Heart right ventricle (tissue), 16 donors: ENCODE results near the gene DPH2. TPM values are rescaled to one million over a fixed set of nuclear protein-coding genes. Genes with fewer than 3 reads are reported as not detected.
A peak's percentile ranks its signal among the peaks of the same experiment; 100 is the strongest.

Experiments
- ATAC-seq, 8 donors: fragments of 200-7000 bp; cut with Tn5 transposase; one replicate each; pipeline ENCODE4 v1.9.1; 2020; ENCODE audit warnings: mild to moderate bottlenecking in 8 of 8, moderate library complexity in 8 of 8, moderate number of reproducible peaks in 1 of 8
- DNase-seq, 2 donors: peaks; one replicate each; pipeline ENCODE4 v3.0.0-alpha.2; 2020
- H3K27ac ChIP-seq, 10 donors: fragments of 200-600 bp; sonication (generic) in 2 of 10; one replicate each; pipeline versions ENCODE4 v1.5.0 to v1.8.0; 2020 to 2022; ENCODE audit warnings: mild to moderate bottlenecking in 3 of 10
- H3K27me3 ChIP-seq, 7 donors: fragments of 200-600 bp; one replicate each; pipeline ENCODE4 v1.8.0; 2021 to 2022; ENCODE audit warnings: mild to moderate bottlenecking in 2 of 7
- H3K36me3 ChIP-seq, 9 donors: fragments of 200-600 bp; sonication (generic) in 1 of 9; one replicate each; pipeline versions ENCODE4 v1.5.0 to v1.8.0; 2020 to 2022; ENCODE audit warnings: mild to moderate bottlenecking in 2 of 9
- H3K4me1 ChIP-seq, 9 donors: fragments of 200-600 bp; sonication (generic) in 1 of 9; one replicate each; pipeline versions ENCODE4 v1.5.0 to v1.8.0; 2020 to 2022; ENCODE audit warnings: mild to moderate bottlenecking in 4 of 9
- H3K4me3 ChIP-seq, 10 donors: fragments of 200-600 bp; sonication (generic) in 2 of 10; one replicate each; pipeline versions ENCODE4 v1.5.0 to v1.8.0; 2020 to 2022; ENCODE audit warnings: mild to moderate bottlenecking in 7 of 10, moderate library complexity in 2 of 10
- H3K9me3 ChIP-seq, 11 donors: fragments of 200-600 bp in 10 of 11; sonication (generic) in 2 of 11; one replicate each; pipeline versions ENCODE4 v1.5.0 to v1.8.0; 2013 to 2022; ENCODE audit warnings: mild to moderate bottlenecking in 2 of 11, control low read depth in 1 of 11, moderate library complexity in 1 of 11
- WGBS, 2 donors: extraction: QIAGEN DNeasy Blood & Tissue Kit; methylation state at CpG; one replicate each; pipeline ENCODE4 v1.1.7; 2013; ENCODE audit warnings: inconsistent platforms in 1 of 2; 5-methylcytosine and 5-hydroxymethylcytosine counted together
- intact Hi-C, 10 donors: fragments of 100-400 bp; cut with DNase I; formaldehyde crosslinking; loops; one replicate each; pipeline versions ENCODE4 v1.11.1 to v1.14.2; 2022
- polyA plus RNA-seq, 2 donors: library from polyadenylated mRNA; stranded (reverse); fragments of 200-250 nt; gene quantifications; one replicate each; pipeline ENCODE4 v1.2.3, GENCODE V29; 2013
- total RNA-seq, 10 donors: library from RNA; stranded (reverse); fragmentation: NEBNext Ultra II Directional in 3 of 10; extraction: Animal tissue kit (Norgen Biotek cat#: 25700) in 3 of 10; gene quantifications; one replicate each; pipeline versions ENCODE4 v1.2.1 to v1.2.4, GENCODE V29; 2021 to 2023
- TF ChIP-seq, protein P1 (sequence below), 9 donors: fragments of 200-600 bp; sonication (generic) in 2 of 9; IDR thresholded peaks; one replicate each; pipeline versions ENCODE4 v1.5.0 to v1.8.0; 2021 to 2022; ENCODE audit warnings: antibody characterized with exemption in 9 of 9, mild to moderate bottlenecking in 5 of 9, moderate library complexity in 1 of 9
- donor health status: Arrhythmogenic right ventricular cardiomyopathy.
- donor health status: ischemic (EF 13 %, LVEDD 7.1; RV severe dilation, severe dysfunction).
- donor health status: healthy with polysubstance abuse.
- donor health status: DM: no; HTN: yes; CAD: no.
- donor health status: DM: no; HTN: no; CAD: no.
- donor health status: ischemic (EF 25% LVEDD 6.9; RV normal size, moderate dysfunction).
- donor health status: ischemic (EF 25% LVEDD 5.7; RV mildly dilated, moderate dysfunction).
- donor health status: healthy.
- donor health status: DM: yes; HTN: yes; CAD: no.
- donor health status: Ischemic cardiomyopathy.
- donor health status: ischemic (EF 35%, LVEDD 5.7; RV mildly dilated, moderate dysfunction).
- donor health status: nonischemic (EF 11% LVEDD 7.7; RV severe dilation, severe dysfunction).
- donor health status: DM: yes; HTN: yes; CAD: no.
- donor health status: PGD.
- donor health status: ischemic (EF 29% LVEDD 5.4; RV normal size, mild dysfunction).
- donor health status: nonischemic (EF 23%, LVEDD 6.1; RV moderate dilation, normal function).

The DPH2 gene
- total and polyA plus RNA-seq, 12 donors = 9.4 to 33.7 (median 14.3) TPM

DNA sequence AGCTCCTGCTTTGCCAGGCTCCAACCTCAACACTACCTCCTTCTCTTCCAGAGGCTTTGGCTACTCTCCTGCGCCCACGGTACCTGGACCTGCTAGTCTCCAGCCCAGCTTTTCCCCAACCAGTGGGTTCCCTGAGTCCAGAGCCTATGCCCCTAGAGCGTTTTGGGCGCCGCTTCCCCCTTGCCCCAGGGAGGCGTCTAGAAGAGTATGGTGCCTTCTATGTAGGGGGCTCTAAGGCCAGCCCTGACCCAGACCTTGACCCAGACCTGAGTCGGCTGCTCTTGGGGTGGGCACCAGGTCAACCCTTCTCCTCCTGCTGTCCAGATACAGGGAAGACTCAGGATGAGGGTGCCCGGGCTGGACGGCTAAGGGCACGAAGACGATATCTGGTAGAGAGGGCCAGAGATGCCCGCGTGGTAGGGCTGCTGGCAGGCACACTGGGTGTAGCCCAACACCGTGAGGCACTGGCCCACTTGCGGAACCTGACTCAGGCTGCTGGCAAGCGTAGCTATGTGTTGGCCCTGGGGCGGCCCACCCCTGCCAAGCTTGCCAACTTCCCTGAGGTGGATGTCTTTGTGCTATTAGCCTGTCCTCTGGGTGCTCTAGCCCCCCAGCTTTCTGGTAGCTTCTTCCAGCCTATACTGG is 1.6 kb downstream of the DPH2 start:
- ATAC-seq (no peak), DNase-seq (no peak)
- TF ChIP-seq, protein P1, sequence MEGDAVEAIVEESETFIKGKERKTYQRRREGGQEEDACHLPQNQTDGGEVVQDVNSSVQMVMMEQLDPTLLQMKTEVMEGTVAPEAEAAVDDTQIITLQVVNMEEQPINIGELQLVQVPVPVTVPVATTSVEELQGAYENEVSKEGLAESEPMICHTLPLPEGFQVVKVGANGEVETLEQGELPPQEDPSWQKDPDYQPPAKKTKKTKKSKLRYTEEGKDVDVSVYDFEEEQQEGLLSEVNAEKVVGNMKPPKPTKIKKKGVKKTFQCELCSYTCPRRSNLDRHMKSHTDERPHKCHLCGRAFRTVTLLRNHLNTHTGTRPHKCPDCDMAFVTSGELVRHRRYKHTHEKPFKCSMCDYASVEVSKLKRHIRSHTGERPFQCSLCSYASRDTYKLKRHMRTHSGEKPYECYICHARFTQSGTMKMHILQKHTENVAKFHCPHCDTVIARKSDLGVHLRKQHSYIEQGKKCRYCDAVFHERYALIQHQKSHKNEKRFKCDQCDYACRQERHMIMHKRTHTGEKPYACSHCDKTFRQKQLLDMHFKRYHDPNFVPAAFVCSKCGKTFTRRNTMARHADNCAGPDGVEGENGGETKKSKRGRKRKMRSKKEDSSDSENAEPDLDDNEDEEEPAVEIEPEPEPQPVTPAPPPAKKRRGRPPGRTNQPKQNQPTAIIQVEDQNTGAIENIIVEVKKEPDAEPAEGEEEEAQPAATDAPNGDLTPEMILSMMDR (IDR thresholded peaks at IDR 0.05) = no peak
- H3K27me3 ChIP-seq = no peaks in the 10 kb centered on the region
- no peak overlapping the region for H3K27ac ChIP-seq
- H3K4me3 ChIP-seq = no peak overlapping the region
- peaks cover 4 to 39% (median 30%) of the 10 kb centered on the region in 9 donors for H3K4me1 ChIP-seq
- H3K9me3 ChIP-seq = no peaks in the 10 kb centered on the region
- WGBS, 2 donors = 95 to 96% methylated on average over 17 of the region's 17 CpGs
- intact Hi-C loops = no loop called here
- H3K36me3 ChIP-seq = peaks cover 0 to 47% (median 8%) of the 10 kb centered on the region in 9 donors

DNA sequence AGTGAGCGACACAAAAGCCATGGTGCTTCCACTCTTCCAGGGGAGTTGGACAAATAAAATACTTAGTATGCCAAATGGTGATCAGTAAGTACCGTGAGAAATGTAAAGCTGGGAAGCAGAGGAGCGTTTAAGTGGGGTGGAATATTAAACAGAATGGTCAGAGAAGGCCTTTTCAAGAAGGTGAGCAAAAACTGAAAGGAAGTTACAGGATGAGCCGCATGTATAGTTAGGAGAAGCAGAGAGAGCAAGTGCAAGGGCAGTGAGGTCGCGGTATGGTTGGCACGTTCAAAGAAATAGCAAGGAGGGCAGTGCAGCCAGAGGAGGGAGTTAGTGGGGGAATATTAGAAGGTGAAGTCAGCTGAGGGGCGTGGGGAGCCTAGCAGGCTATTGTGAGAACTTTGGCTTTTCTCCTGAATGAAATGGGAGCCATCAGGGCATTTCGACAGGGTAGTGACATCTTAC is 4.2 kb downstream of the DPH2 start:
- intact Hi-C loops = loop anchor here in 1 of 10 donors (2.0 kb wide), 1 partner anchor 27 kb away; the partner anchor contains the start of gene IPO13
- Histone ChIP-seq H3K27me3 (no peaks in the 10 kb centered on the region), H3K4me1 (peaks cover 6 to 62% (median 53%) of the 10 kb centered on the region in 9 donors), H3K36me3 (peaks cover 0 to 51% (median 25%) of the 10 kb centered on the region in 9 donors), H3K4me3 (peak overlapping the region; percentile 72 to 99 (median 88)), H3K9me3 (no peaks in the 10 kb centered on the region), H3K27ac (peak overlapping the region; percentile 82 to 98 (median 92))
- DNase-seq = no peak
- peak in 1 of 8 donors; percentile 2 for ATAC-seq
- 35 to 41% methylated on average over 9 of the region's 9 CpGs for WGBS, 2 donors
- TF ChIP-seq, protein P1 (IDR thresholded peaks at IDR 0.05) = no peak

DNA sequence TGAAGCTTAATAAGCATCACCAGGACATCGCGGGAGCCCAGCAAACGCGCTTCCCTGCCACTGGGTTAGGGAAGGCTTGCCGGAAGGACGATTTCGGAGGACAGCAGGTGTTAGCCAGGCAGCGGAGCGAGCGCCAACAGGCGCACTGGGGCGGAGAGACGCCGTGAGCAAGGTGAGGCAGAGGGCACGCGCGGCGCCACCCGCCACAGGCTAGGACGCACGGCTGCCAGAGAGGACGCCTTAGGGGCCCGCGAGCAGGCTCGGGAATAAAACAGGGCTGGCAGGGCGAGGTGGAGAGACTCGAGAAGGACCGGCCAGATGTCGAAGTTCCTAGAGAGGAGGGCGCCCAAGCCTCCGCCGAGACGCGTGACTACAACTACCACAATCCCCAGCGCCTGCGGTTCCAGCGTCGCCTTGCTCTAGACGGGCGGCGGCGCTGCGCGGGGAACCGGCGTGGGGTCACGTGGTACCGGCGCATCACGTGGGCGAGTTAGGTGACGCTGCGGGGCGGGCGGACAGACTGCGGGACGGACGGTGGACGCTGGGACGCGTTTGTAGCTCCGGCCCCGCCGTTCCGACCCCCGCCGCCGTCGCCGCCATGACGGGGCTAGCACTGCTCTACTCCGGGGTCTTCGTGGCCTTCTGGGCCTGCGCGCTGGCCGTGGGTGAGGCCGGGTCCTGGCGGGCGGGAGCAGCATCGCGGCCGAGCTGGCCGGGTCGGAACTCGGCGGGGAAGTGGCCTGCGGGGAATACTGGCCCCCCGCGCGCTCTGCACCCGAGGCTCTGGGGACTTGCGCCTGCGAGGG is 4.8 kb downstream of the DPH2 start, which contains the start of gene ATP6V0B:
Gene ATP6V0B (plus strand): TSS at position 518 of the 806 bp plus-strand sequence. CDS start 81 bp downstream, at position 599.
- WGBS, 2 donors = 1% methylated on average over 83 to 93 of the region's 93 CpGs
- H3K4me1 ChIP-seq = peaks cover 6 to 59% (median 53%) of the 10 kb centered on the region in 9 donors

More for the DNA sequence above, 4.8 kb downstream of the DPH2 start, which contains the start of gene ATP6V0B:
- Histone ChIP-seq H3K27me3 (no peaks in the 10 kb centered on the region), H3K27ac (peak within 1 kb of the TSS; percentile 82 to 98 (median 92)), H3K4me3 (peak within 1 kb of the TSS; percentile 72 to 99 (median 88)), H3K36me3 (peaks cover 0 to 51% (median 25%) of the 10 kb centered on the region in 9 donors), H3K9me3 (no peaks in the 10 kb centered on the region)
- TF ChIP-seq, protein P1 (IDR thresholded peaks at IDR 0.05) = peak in 4 of 9 donors; percentile 24 to 58 (median 47)
- intact Hi-C loops = loop anchor here in 1 of 10 donors (2.0 kb wide), 1 partner anchor 28 kb away; the partner anchor contains the start of gene IPO13
- ATAC-seq (peak; percentile 86 to 94 (median 91)), DNase-seq (peak; percentile 96 to 97)
